Loucy (cell line): Measurements from ENCODE around the gene HS3ST3A1.

ENCODE experiments used
- EZH2phosphoT487 ChIP-seq: fragments of 200-600 bp; IDR thresholded peaks from 2 replicates; pipeline ENCODE4 v1.6.1; 2018; ENCODE audit warnings: antibody characterized with exemption, mild to moderate bottlenecking, moderate library complexity, borderline replicate concordance
- TF ChIP-seq, protein P1 (sequence below): fragments of 200-600 bp; sonication (generic); conservative IDR thresholded peaks from 2 replicates; pipeline ENCODE4 v1.5.1; 2014; ENCODE audit warnings: mild to moderate bottlenecking, antibody characterized with exemption, low read length

DNA sequence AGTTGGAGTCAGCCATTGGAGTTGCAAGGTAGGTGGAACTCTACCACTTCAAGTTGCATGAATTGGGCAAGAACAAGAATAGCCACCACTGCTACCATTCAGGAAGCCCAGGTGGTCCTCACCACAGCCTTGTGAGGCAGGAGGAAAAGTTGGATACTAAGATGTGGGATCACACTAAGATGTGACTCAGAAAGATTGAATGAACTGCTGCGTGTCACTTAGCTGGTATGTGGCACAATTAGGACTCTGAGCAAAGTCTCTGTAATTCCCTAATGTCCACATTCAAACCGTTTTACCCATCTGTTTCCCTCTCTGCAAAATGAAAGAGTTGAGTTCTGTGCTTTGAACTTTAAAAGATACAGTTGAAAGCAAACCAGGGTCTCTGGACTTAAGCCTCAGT is 44.7 kb upstream of the HS3ST3A1 start:
- TF ChIP-seq, protein P1, sequence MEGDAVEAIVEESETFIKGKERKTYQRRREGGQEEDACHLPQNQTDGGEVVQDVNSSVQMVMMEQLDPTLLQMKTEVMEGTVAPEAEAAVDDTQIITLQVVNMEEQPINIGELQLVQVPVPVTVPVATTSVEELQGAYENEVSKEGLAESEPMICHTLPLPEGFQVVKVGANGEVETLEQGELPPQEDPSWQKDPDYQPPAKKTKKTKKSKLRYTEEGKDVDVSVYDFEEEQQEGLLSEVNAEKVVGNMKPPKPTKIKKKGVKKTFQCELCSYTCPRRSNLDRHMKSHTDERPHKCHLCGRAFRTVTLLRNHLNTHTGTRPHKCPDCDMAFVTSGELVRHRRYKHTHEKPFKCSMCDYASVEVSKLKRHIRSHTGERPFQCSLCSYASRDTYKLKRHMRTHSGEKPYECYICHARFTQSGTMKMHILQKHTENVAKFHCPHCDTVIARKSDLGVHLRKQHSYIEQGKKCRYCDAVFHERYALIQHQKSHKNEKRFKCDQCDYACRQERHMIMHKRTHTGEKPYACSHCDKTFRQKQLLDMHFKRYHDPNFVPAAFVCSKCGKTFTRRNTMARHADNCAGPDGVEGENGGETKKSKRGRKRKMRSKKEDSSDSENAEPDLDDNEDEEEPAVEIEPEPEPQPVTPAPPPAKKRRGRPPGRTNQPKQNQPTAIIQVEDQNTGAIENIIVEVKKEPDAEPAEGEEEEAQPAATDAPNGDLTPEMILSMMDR, result no peak
- TF ChIP-seq EZH2phosphoT487, result no peak
